PC-3 (cell line): ENCODE data around the gene DTNB. TPM values are rescaled to one million over a fixed set of nuclear protein-coding genes. Genes with fewer than 3 reads are reported as not detected.

Source experiments
- ATAC-seq: fragments of 200-7000 bp; cut with Tn5 transposase; 2 replicates; pipeline ENCODE4 v1.9.1; 2020; ENCODE audit warnings: mild to moderate bottlenecking, moderate library complexity
- BruUV-seq: library from RNA; stranded (reverse); fragments of 400-500 nt; replicated peaks from 2 replicates; lab custom pipeline; 2021; lab: Mats Ljungman, UMichigan
- CTCF ChIA-PET: fragments of 300-600 bp; sonication (Branson Sonifier 250); formaldehyde crosslinking; loops from one replicate; lab custom pipeline; 2022; ENCODE audit warnings: antibody characterized with exemption; lab: Charles Lee
- POLR2A ChIA-PET: fragments of 300-600 bp; sonication (Branson Sonifier 250); formaldehyde crosslinking; loops from one replicate; lab custom pipeline; 2022; ENCODE audit warnings: antibody characterized with exemption; ENCODE audit not compliant: unreplicated experiment; lab: Charles Lee
- DNase-seq: peaks from one replicate; pipeline ENCODE4 v3.0.0-alpha.2; 2015
- H2AFZ ChIP-seq: fragments of 300-600 bp; sonication (generic); 2 replicates; pipeline ENCODE4 v1.6.0; 2016; ENCODE audit warnings: antibody characterized with exemption, low read length
- H3F3A ChIP-seq: fragments of 300-600 bp; sonication (generic); one replicate; pipeline ENCODE4 v1.6.0; 2017; ENCODE audit warnings: antibody characterized with exemption, low read length, control low read depth, mild to moderate bottlenecking; ENCODE audit not compliant: unreplicated experiment
- H3K27ac ChIP-seq: fragments of 300-600 bp; sonication (generic); 2 replicates; pipeline ENCODE4 v1.5.1; 2016; ENCODE audit warnings: mild to moderate bottlenecking, low read length
- H3K27me3 ChIP-seq: fragments of 300-600 bp; sonication (generic); 2 replicates; pipeline ENCODE4 v1.6.1; 2016; ENCODE audit warnings: low read length, mixed read lengths
- H3K36me3 ChIP-seq: fragments of 300-600 bp; sonication (generic); 2 replicates; pipeline ENCODE4 v1.6.1; 2016; ENCODE audit warnings: low read depth, mixed run types, low read length, mixed read lengths
- H3K4me1 ChIP-seq: fragments of 300-600 bp; sonication (generic); 2 replicates; pipeline ENCODE4 v1.5.1; 2016; ENCODE audit warnings: low read length; ENCODE audit not compliant: insufficient read depth
- H3K4me2 ChIP-seq: fragments of 300-600 bp; sonication (generic); 2 replicates; pipeline ENCODE4 v1.6.0; 2016; ENCODE audit warnings: low read length
- H3K4me3 ChIP-seq: fragments of 300-600 bp; sonication (generic); 2 replicates; pipeline ENCODE4 v1.5.1; 2016; ENCODE audit warnings: mild to moderate bottlenecking, low read length, mixed read lengths
- H3K79me2 ChIP-seq: fragments of 300-600 bp; sonication (generic); 2 replicates; pipeline ENCODE4 v1.6.1; 2017; ENCODE audit warnings: low read length, mixed read lengths
- H3K9ac ChIP-seq: fragments of 300-600 bp; sonication (generic); 2 replicates; pipeline ENCODE4 v1.6.0; 2016; ENCODE audit warnings: mild to moderate bottlenecking, low read length
- H3K9me2 ChIP-seq: fragments of 300-600 bp; sonication (generic); replicated peaks from 2 replicates; pipeline ENCODE4 v1.6.1; 2016; ENCODE audit warnings: mixed run types, low read length, mixed read lengths
- H3K9me3 ChIP-seq: fragments of 300-600 bp; sonication (generic); 2 replicates; pipeline ENCODE4 v1.6.1; 2016; ENCODE audit warnings: low read length, mixed read lengths
- H4K20me1 ChIP-seq: fragments of 300-600 bp; sonication (generic); 2 replicates; pipeline ENCODE4 v1.6.1; 2016; ENCODE audit warnings: low read length, mixed read lengths
- CTCF ChIP-seq: fragments of 300-600 bp; sonication (generic); conservative IDR thresholded peaks from 2 replicates; pipeline ENCODE4 v1.5.1; 2017; ENCODE audit warnings: antibody characterized with exemption, low read depth, mild to moderate bottlenecking, low read length
- EZH2 ChIP-seq: fragments of 300-600 bp; sonication (generic); IDR thresholded peaks from one replicate; pipeline ENCODE4 v1.6.1; 2017; ENCODE audit warnings: antibody characterized with exemption, mild to moderate bottlenecking, low read length; ENCODE audit not compliant: unreplicated experiment
- EZH2phosphoT487 ChIP-seq: fragments of 300-600 bp; sonication (generic); IDR thresholded peaks from 2 replicates; pipeline ENCODE4 v1.6.1; 2018; ENCODE audit warnings: mild to moderate bottlenecking, antibody characterized with exemption, low read length, borderline replicate concordance
- intact Hi-C: fragments of 100-400 bp; cut with micrococcal nuclease; formaldehyde crosslinking; loops from 2 replicates; pipeline ENCODE4 v1.9.0; 2023
- total RNA-seq: library from RNA; depleted of rRNA; stranded (reverse); fragments of >200 nt; gene quantifications from 2 replicates; pipeline ENCODE4 v1.2.3, GENCODE V29; 2014

DTNB gene
- total RNA-seq, 1 experiment from 2014 or later, result 23.1 TPM

GRCh38 chr2:25418944-25419677 lies 254.3 kb downstream of the DTNB start:
- Histone ChIP-seq H3K9ac (no peak overlapping the region), H3F3A (no peaks in the 10 kb centered on the region), H3K9me3 (no peaks in the 10 kb centered on the region), H3K4me1 (no peaks in the 10 kb centered on the region), H2AFZ (no peak overlapping the region), H3K27ac (no peak overlapping the region), H3K9me2 (no peaks in the 10 kb centered on the region), H3K4me3 (no peak overlapping the region), H4K20me1 (no peaks in the 10 kb centered on the region), H3K4me2 (no peak overlapping the region), H3K79me2 (no peaks in the 10 kb centered on the region), H3K27me3 (no peaks in the 10 kb centered on the region), H3K36me3 (no peaks in the 10 kb centered on the region)
- CTCF ChIA-PET, result no interaction called here
- intact Hi-C loops, result no loop called here
- TF ChIP-seq EZH2 (no peak), EZH2phosphoT487 (no peak), CTCF (no peak)
- POLR2A ChIA-PET, result no interaction called here
- DNase-seq (no peak), ATAC-seq (no peak)
- no TSS peak for BruUV-seq

- Histone ChIP-seq H3K4me1 (no peaks in the 10 kb centered on the region), H3K79me2 (no peaks in the 10 kb centered on the region), H3K36me3 (no peaks in the 10 kb centered on the region), H3F3A (no peaks in the 10 kb centered on the region), H2AFZ (no peak overlapping the region), H3K27me3 (no peaks in the 10 kb centered on the region), H3K9ac (no peak overlapping the region), H3K4me3 (no peak overlapping the region), H3K27ac (no peak overlapping the region), H3K9me3 (no peaks in the 10 kb centered on the region), H4K20me1 (no peaks in the 10 kb centered on the region), H3K9me2 (no peaks in the 10 kb centered on the region), H3K4me2 (no peak overlapping the region)
- ChIA-PET POLR2A (no interaction called here), CTCF (no interaction called here)
- ATAC-seq (no peak), DNase-seq (no peak)
- BruUV-seq, result no TSS peak
- intact Hi-C loops, result no loop called here
- TF ChIP-seq EZH2phosphoT487 (no peak), EZH2 (no peak), CTCF (no peak)
Measured at GRCh38 chr2:25417715-25418369, 255.5 kb downstream of the DTNB start.

GRCh38 chr2:25416674-25417073 lies 256.7 kb downstream of the DTNB start:
- Histone ChIP-seq H3K36me3 (no peaks in the 10 kb centered on the region), H2AFZ (no peak overlapping the region), H3K9ac (no peak overlapping the region), H3K27me3 (no peaks in the 10 kb centered on the region), H3K4me1 (no peaks in the 10 kb centered on the region), H4K20me1 (no peaks in the 10 kb centered on the region), H3K4me3 (no peak overlapping the region), H3K79me2 (no peaks in the 10 kb centered on the region), H3F3A (no peaks in the 10 kb centered on the region), H3K9me3 (no peaks in the 10 kb centered on the region), H3K4me2 (no peak overlapping the region), H3K27ac (no peak overlapping the region), H3K9me2 (no peaks in the 10 kb centered on the region)
- DNase-seq (no peak), ATAC-seq (no peak)
- TF ChIP-seq EZH2 (no peak), EZH2phosphoT487 (no peak), CTCF (no peak)
- intact Hi-C loops, result no loop called here
- BruUV-seq, result no TSS peak
- CTCF ChIA-PET, result no interaction called here
- POLR2A ChIA-PET, result interaction anchor here (1.1 kb wide), 1 partner anchor 503 kb away, joined by 5 read pairs; no protein-coding TSS in a partner anchor
